DMS79 (cell line): ENCODE data around the gene TEAD3.
A peak's percentile ranks its signal among the peaks of the same experiment; 100 is the strongest.

Experiments used
- DNase-seq: peaks from one replicate; lab custom pipeline; 2025; lab: John Stamatoyannopoulos, UW

Gene TEAD3

DNA sequence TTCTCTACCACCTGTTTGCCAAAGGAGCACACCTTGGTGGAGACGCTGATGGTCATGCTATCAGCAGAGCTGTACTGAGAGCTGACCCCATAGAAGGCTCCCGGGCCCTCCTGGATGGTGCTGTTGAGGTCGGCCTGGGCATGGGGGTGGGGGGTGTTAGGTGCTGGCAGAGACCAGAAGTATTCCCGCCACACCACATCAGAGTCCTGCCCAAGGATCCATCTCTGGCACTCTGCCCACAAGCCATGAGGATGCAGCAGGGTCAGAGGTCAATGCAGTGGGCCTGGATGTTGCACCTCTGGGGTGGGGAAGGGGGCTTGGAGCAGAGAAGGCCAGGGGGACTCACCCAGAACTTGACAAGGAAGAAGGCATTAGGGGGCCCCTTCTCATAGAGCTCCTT is 21.3 kb downstream of the TEAD3 start:
- no peak for DNase-seq

DNA sequence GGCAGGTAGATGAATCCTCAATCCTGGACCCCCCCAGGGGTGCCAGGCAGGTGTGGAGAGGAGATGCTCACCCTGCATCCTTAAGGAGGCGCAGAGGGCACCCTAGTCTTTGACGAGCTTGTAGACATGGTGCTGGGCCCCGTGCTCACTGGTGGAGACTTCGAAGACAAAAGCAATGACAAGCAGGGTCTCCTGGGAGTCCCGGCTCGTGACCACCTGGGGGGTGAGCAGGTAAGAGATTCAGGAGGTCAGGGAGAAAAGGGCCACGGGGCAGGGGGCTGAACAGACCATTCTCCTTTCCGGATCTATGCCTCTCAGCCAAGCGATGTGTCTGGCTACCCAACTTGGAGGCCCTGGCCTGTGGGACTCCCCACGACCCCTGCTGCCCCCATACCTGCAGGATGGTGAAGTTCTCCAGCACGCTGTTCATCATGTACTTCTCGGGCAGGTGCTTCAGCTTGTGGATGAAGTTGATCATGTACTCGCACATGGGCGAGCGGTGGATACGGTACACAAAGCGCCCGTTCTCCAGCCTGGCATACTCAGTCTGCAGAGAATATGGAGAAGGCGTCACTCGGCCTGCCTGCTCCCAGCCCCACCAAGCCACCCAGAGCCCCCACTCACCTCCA is 21.8 kb downstream of the TEAD3 start:
- DNase-seq = no peak

- DNase-seq = no peak
These were observed 22.5 kb downstream of the TEAD3 start for GRCh38 chr6:35474131-35474941.

GRCh38 chr6:35473850-35474130 is 23.1 kb downstream of the TEAD3 start:
- DNase-seq = no peak

- DNase-seq = no peak
These were observed 23.6 kb downstream of the TEAD3 start for GRCh38 chr6:35473075-35473849.

- no peak for DNase-seq
These were observed 25.0 kb downstream of the TEAD3 start for GRCh38 chr6:35471836-35472345.

DNA sequence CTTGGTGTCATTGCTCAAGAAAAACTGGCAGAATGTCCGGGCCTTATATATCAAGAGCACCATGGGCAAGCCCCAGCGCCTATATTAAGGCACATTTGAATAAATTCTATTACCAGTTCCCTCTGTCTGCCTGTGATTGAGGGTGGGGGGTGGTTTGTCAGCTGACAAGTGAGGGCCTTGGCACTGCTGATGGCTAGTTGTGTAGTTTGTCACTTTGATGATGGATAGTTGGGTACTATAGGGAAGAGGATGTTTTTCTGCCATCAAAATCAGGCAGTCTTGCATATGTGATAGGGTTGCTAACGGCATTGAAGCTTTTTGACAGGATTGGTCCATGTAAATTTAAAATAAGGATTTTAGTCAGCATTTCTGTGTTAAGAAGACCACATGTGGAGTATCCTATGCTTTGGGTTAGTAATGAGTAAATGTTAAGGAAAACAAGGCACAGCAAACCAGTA is 26.2 kb downstream of the TEAD3 start:
- DNase-seq = no peak

DNA sequence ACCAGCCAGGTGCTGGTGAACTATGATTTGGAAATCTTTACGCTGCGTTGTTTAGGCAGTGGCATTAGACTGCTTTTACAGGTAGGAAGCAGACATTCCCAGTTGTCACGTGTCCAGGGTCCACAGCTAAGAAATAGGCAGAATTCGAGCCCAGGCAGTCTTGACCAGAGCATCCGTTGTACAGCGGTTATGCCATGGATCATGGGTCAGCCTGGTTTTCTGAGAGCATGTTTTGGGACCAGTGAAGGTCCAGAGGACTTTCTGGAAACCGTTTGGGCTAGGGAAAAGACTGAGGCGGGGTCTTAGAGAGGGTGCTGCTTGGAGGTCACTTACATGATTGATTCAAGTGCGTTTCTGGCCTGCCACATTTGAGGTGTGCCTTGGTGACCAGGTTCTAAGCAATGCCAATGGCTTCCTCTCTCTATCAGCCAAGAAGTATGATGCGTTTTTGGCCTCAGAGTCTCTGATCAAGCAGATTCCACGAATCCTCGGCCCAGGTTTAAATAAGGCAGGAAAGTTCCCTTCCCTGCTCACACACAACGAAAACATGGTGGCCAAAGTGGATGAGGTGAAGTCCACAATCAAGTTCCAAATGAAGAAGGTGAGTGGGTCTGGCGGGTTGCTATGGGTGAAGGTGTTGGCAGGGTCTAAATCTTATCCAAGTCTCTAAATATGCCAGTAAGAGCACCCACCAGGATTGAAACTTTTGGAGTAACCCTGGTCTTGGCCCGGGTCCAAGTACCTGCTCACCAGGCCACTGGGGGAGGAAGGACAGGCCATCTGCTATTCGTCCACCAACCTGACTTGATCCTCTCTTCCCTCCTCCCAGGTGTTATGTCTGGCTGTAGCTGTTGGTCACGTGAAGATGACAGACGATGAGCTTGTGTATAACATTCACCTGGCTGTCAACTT is 26.9 kb downstream of the TEAD3 start:
- no peak for DNase-seq

GRCh38 chr6:35468980-35469750 is 27.7 kb downstream of the TEAD3 start:
- DNase-seq = no peak

DNA sequence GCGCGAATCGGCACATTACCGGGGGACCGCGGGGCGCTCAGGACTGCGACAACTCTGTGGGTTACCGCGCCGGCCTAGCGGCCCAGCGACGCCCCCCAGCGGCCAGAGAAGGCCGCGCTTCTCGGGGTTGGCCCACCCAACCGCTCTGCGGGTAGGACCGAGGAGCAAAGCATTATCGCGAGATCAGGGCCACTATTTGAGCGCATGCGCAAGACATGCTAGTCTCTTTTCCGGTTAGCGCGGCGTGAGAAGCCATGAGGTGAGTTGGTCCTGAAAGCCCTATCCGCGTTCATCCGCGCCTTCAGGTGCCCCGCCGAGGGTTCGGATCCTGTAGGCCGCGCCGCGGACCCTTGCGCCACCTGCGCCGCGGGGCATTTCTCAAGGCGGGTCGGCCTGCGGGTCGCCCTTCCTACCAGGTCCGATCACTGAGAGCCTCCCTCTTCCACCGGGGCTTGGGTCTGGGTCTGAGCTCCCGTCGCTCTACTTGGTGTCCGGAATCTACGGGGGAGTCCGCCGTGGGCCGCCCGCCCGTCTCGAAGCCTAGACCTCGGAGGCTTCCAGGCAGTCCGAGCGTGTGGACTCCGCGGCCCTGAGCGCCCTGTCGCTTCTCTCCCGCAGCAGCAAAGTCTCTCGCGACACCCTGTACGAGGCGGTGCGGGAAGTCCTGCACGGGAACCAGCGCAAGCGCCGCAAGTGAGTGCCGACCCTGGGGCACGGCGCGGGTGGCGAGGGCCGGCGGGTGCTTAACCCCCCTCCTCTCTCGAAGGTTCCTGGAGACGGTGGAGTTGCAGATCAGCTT is 28.5 kb downstream of the TEAD3 start, which contains the start of gene RPL10A:
TSS of gene RPL10A (plus strand) at position 221 of the 799 bp plus-strand sequence. CDS start at position 255, 34 bp downstream.
- peak; percentile 90 for DNase-seq

GRCh38 chr6:35465646-35466045 is 31.2 kb downstream of the TEAD3 start:
- DNase-seq = no peak

DNA sequence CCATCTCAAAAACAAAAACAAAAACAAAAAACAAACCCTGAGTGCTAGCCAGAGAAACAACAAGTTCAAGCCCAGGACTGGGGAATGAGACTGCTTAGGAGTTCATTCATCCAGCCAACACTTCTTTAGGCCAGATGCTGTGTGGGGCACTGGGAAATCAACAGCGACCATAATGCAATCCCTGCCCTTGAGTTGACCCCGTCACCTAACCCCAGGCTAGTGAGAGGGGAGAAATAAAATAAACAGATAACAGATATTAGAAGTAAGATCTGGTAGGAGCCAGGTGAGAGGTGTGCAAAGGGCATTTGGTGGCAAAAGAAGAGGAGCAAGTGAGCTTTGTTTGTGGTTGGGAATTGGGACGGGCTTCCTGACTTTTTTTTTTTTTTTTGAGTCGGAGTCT is 33.6 kb downstream of the TEAD3 start:
- no peak for DNase-seq

GRCh38 chr6:35461270-35461669 is 35.6 kb downstream of the TEAD3 start:
- no peak for DNase-seq

DNA sequence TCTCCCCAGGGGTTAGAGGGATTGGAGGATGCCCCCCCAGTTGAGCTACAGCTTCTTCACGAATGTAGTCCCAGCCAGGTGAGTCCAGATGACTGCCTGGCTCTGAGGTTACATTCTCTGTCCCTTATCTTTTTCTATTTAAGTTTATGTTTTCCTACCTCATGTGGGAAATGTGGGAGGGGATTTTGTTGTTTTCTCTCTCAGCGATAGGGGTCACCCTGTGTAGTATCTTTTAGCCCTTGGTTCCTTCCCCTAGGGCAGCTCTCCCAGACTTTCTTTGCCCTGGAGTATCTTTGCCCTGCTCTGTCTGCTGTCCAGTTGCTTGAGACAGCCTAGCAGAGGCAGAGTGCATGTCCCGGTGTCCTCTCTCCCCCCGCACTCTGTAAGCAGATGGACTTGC is 39.0 kb downstream of the TEAD3 start:
- no peak for DNase-seq

DNA sequence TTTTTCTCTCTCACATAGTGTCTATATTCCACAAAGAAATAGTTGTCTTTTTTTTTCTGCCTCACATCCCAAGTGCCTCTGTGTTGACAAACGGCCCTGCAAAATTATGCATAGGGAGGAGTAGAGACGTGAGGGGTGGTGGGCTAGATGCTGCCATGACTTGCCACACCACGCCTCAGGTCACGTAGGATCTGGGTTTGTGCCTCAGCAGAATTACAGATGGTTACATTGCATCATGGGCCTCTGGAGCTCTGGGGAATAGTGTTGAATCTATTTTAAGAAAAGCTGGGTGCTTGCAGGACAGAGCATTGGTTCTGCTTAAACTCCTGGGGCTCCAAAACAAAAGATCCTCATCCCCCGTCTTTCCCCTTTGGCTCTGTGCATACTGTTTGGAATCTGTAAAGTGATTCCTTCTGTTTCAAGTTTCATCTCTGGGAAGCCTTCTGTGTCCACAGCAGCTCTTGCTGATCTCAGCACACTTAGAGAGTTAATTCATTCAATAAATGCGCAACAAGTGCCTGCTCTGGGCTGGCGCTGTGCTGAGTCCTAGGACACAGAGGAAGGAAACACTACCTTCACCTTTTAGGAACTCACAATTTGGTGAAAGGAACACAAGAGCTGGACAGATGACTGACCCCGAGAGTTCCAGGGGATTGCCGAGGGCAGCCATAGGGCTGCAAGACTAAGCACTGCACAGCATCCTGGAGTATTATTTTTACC is 42.3 kb downstream of the TEAD3 start:
- no peak for DNase-seq

DNA sequence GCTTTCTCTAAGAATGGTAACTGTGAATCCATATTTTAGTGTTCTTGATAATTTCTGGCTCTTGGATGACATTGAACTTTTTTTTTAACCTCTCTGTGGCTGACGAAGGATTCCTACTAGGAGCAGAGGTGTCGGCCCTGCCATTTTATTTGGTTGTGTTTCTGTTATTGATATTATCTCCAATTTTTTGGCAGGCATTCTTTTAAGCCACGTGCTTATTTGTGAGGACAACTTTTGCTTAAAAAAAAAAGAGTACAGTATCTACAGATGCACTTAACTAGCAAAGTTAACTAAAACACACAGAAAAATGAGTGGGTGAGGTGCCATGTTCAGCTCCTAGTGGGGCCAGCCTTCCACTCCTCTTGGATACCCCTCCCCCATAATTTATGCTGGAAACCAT is 43.6 kb downstream of the TEAD3 start:
- no peak for DNase-seq

GRCh38 chr6:35452183-35453090 is 44.4 kb downstream of the TEAD3 start, which contains the start of gene FANCE:
Gene FANCE, plus strand, starts transcription at chr6:35452338. Its CDS starts 208 bp downstream, at chr6:35452546.
- peak; percentile 66 for DNase-seq
